GM12865 (cell line): Measurements from ENCODE around the gene PBXIP1.

Experiments
- DNase-seq: peaks from one replicate; pipeline ENCODE4 v3.0.0; 2010; ENCODE audit warnings: low read depth
- H3K4me3 ChIP-seq: 2 replicates; pipeline ENCODE4 v1.5.1; 2011; ENCODE audit warnings: mild to moderate bottlenecking, low read depth, low read length, control low read depth
- TF ChIP-seq, protein P1 (sequence below): IDR thresholded peaks from 2 replicates; pipeline ENCODE4 v1.5.1; 2011; ENCODE audit warnings: low read length, control low read depth, low read depth, inconsistent platforms; ENCODE audit not compliant: insufficient read depth; ENCODE audit errors: missing control alignments

The PBXIP1 gene

DNA sequence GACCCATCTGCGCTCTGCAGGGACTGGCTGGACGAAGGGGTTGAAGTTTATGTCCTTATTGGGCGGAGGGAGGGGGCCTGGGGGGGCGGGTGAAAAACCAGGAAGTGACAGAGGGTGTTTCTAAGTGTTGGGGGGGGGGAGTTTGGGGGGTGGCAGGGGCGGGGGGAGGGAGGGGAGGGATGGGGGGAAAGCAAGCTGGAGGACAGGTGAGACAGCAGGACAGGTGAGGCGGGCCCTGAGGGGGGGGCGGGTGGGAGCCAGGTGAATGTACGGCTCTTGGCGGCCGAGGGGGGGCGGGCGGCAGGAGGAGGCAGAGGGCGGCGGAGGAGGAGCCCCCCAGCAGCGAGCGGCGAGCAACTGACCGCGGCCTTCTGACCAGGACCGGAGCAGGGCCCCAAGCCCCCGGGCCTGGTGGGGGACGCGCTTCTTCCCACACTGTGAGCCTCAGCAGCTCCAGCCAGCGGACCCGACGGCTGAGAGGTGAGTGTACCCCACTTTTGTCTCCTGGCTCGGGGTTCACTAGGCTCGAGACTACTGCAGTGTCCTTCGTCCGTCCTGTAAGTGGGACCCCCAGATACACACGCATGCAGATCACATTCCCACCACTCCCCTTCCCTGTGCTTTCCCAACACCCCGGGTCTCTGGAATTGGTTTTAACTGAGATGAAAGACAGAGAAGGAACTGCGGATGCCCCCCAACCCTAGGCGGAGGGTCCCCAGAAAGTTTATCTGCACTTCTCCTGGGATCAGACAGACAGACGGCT, 46.7 kb upstream of the PBXIP1 start, which contains the start of gene ZBTB7B:
TSS of gene ZBTB7B (plus strand) at position 339 of the 763 bp plus-strand sequence. CDS start 11,859 bp downstream, outside the sequence.
- peak within 1 kb of the TSS; percentile 84 for H3K4me3 ChIP-seq
- TF ChIP-seq, protein P1, sequence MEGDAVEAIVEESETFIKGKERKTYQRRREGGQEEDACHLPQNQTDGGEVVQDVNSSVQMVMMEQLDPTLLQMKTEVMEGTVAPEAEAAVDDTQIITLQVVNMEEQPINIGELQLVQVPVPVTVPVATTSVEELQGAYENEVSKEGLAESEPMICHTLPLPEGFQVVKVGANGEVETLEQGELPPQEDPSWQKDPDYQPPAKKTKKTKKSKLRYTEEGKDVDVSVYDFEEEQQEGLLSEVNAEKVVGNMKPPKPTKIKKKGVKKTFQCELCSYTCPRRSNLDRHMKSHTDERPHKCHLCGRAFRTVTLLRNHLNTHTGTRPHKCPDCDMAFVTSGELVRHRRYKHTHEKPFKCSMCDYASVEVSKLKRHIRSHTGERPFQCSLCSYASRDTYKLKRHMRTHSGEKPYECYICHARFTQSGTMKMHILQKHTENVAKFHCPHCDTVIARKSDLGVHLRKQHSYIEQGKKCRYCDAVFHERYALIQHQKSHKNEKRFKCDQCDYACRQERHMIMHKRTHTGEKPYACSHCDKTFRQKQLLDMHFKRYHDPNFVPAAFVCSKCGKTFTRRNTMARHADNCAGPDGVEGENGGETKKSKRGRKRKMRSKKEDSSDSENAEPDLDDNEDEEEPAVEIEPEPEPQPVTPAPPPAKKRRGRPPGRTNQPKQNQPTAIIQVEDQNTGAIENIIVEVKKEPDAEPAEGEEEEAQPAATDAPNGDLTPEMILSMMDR: no peak
- DNase-seq: peak; percentile 48

DNA sequence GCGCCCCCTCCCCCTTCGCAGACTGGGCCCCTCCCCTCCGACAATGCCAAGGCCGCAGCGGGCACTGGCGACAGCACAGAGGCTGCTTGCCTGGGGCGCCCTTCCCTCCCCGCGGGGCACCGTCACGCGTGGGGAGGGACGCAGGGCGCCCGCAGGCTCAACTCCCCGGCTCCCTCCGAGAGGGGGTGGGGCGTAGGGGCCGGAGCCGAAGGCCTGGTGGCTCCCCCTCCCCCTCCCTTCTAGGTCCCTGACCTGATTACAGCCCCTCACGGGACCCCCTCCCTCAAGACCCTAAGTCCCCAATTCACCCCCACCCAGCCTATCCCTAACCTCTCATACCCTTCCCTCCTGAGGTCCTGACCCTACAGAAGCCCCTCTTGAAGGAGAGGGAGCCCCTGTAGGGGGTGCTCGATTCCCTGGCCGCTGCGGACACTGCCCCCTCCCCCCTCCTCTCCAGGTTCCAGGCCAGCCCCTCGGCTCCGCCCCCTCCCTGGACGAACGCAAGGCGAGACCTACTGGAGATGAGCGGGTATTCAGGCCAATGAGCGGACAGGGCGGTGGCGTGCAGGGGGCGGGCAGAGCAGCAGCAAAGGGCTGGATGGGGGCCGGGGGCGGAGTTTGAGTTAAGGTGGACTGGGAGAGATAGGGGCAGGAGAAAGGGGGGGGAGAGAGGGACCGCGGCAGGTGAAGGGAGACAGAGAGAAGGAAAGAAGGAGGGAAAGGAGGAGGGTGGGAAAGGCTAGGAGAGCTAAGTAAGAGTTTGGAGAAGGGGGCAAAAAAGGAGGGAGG, 46.0 kb upstream of the PBXIP1 start:
- TF ChIP-seq, protein P1: peak; percentile 47
- peak; percentile 99 for DNase-seq
- H3K4me3 ChIP-seq: peak overlapping the region; percentile 84

DNA sequence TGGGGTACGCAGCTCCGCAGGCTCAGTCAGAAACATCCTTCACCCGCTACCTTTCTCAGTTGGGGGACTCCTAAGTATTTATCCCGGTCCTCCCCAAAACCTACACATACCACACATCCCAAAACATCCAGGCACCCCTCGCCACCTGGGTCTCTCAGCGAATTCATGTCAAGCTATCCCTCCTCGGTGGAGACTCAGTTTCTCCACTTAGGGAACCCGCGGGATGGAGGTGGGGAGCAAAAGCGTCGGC, 45.5 kb upstream of the PBXIP1 start:
- H3K4me3 ChIP-seq: peak overlapping the region; percentile 84
- TF ChIP-seq, protein P1: no peak
- no peak for DNase-seq

DNA sequence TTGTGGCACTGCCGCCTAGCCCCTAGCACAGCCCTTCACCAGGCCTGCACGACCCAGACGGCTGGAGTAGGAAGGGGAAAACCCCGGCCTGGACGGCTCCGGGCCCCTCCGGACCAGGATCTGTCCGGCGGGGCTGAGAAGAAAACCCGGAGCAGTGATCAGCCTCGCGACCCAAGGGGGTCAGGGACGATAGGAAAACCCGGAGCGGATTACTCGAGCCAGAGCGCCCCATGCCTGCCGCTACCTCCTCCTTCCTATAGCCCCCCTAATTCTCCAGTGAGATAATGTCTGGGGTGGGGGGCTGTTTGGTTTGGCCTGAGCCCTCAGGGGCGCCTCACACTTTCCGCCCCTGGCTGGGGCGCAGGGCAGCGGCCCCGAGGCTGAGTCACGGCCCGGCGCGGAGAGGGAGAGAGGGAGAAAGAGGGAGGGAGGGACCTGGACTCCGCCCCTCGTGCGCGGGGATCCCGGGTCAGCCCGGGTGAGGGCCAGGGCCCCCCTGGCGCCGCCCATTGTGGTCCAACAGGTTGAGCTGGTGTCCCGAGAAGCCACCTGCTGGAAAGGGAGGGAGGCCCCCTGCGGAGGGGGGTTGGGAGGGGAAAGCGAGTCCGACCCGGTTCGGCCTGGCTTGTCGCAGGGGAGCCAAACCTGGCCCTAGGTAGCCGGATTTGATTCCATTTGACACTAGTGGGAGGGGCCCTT, 45.0 kb upstream of the PBXIP1 start:
- TF ChIP-seq, protein P1: peak; percentile 1
- peak; percentile 95 for DNase-seq
- peak overlapping the region; percentile 84 for H3K4me3 ChIP-seq

DNA sequence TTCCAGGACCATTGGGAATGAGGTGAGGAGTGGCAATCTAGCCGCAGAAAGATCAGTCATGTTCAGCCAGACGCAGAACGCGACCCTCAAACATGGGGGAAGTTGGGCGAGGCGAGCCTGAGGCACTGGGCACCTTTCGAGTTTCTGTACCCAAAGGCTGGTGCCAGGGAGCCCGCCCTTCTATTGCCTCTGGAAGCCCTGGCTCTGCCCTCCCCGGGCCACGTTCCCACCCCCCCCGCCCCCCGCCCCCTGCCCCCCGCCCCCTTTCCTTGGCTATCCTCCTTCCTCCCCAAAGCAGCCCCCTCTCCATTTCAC, 44.5 kb upstream of the PBXIP1 start:
- peak; percentile 44 for DNase-seq
- H3K4me3 ChIP-seq: peak overlapping the region; percentile 84
- TF ChIP-seq, protein P1: no peak

DNA sequence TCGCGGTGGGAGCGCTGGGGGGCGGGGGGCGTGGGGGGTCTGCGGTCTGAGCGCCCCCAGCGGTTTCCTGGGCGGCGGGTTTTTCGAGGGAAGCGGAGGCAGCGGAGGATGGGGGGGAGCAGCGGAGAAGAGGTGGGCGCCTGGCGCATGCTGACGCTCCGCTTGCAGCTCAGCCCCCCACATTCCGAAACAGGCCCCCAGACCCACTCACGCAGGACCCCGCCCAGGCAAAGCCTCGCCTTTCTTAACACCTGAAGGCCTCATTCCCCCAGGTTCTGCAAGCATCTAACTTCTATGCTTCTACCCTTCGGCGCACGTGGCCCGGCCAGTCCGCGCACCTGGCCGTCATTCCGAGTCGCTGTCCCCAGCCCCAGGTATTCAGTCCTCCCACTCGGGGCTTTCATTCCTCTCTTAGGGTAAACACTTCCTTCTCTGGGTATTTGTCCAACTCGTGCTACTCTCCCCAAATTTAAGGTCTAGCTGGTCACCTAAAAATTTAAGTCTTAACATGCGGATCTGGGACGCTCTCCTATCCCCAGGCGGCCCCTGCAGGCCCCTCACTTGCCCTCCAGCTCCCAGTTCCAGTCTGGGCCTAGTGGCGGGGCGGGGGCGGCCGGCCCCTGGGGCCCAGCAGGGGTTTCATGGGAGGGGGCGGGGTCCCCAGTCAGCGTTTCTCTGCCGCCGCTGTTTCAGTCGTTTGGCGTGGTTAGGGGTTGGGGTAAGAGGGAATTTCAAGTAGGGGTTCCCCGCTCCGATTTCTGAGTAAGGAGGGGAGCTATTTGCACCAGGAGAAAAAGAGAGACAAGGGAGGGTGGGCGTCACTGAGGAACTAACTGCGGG, 43.9 kb upstream of the PBXIP1 start:
- TF ChIP-seq, protein P1: no peak
- peak; percentile 81 for DNase-seq

More for the DNA sequence above, 43.9 kb upstream of the PBXIP1 start:
- H3K4me3 ChIP-seq: peak overlapping the region; percentile 84
